K562 (cell line): ENCODE measurements around the gene ZNF17. TPM values are rescaled to one million over a fixed set of nuclear protein-coding genes. Genes with fewer than 3 reads are reported as not detected.

ENCODE experiments used
- ATAC-seq: fragments of 200-7000 bp; cut with Tn5 transposase; 3 replicates; pipeline ENCODE4 v1.9.1; 2020; ENCODE audit warnings: moderate library complexity
- BruUV-seq: library from RNA; stranded (reverse); fragments of 400-500 nt; replicated peaks from 2 replicates; lab custom pipeline; 2021; lab: Mats Ljungman, UMichigan
- CTCF ChIA-PET: fragments of 300-600 bp; formaldehyde crosslinking; extraction: SDS; loops from one replicate; lab custom pipeline; 2021; ENCODE audit warnings: low intra/inter-chr PET ratio; lab: Yijun Ruan, JAX
- POLR2A ChIA-PET: fragments of 300-600, 350-650 bp; sonication (Branson Sonifier 250); formaldehyde crosslinking; extraction: SDS; loops from one replicate; lab custom pipeline; 2021; ENCODE audit warnings: antibody characterized with exemption, inconsistent platforms; lab: Yijun Ruan, JAX
- DNase-seq, 4 experiments: peaks; one replicate each; pipeline versions ENCODE4 v3.0.0 to v3.0.0-alpha.2; 2011 to 2018; ENCODE audit warnings: low spot score in 3 of 4, mixed read lengths in 3 of 4; ENCODE audit errors: extremely low read depth in 1 of 4
- FAIRE-seq: peaks from 2 replicates; lab custom pipeline; 2011; peaks lifted over from hg19 to GRCh38; lab: Jason Lieb, UNC
- H2AFZ ChIP-seq: 2 replicates; pipeline ENCODE4 v1.6.0; 2011; ENCODE audit warnings: low read depth, low read length, control low read depth, inconsistent platforms
- H3K27ac ChIP-seq: fragments of 200-600 bp; 3 replicates; pipeline ENCODE4 v1.8.0; 2011; ENCODE audit warnings: low read depth, mild to moderate bottlenecking, control low read depth, inconsistent platforms, low read length, moderate library complexity, mixed read lengths; ENCODE audit errors: extremely low read depth
- H3K27me3 ChIP-seq, 2 experiments: fragments of 300-600 bp in 1 of 2; 2 replicates in 1 of 2; 3 replicates in 1 of 2; pipeline versions ENCODE4 v1.6.0 to v1.8.0; 2011; ENCODE audit warnings: inconsistent platforms in 2 of 2, low read length in 2 of 2, mild to moderate bottlenecking in 1 of 2, mixed read lengths in 1 of 2, moderate library complexity in 1 of 2; ENCODE audit not compliant: control insufficient read depth in 2 of 2, insufficient read depth in 2 of 2
- H3K36me3 ChIP-seq: fragments of 300-600 bp; 3 replicates; pipeline ENCODE4 v1.8.0; 2011; ENCODE audit warnings: mild to moderate bottlenecking, low read length, inconsistent platforms; ENCODE audit not compliant: control insufficient read depth, insufficient read depth
- H3K4me1 ChIP-seq, 2 experiments: fragments of 200-600 bp in 1 of 2; replicated peaks in 1 of 2; 2 replicates in 1 of 2; 3 replicates in 1 of 2; pipeline versions ENCODE4 v1.5.1 to v1.8.0; 2011; ENCODE audit warnings: inconsistent platforms in 2 of 2, low read length in 2 of 2, mild to moderate bottlenecking in 1 of 2, mixed read lengths in 1 of 2, moderate library complexity in 1 of 2; ENCODE audit not compliant: control insufficient read depth in 2 of 2, insufficient read depth in 2 of 2
- H3K4me2 ChIP-seq: 2 replicates; pipeline ENCODE4 v1.6.1; 2011; ENCODE audit warnings: low read length, control low read depth, inconsistent platforms, mixed read lengths; ENCODE audit not compliant: insufficient read depth
- H3K4me3 ChIP-seq: fragments of 200-600 bp; sonication (generic), shearing (Covaris generic); 2 replicates; pipeline ENCODE4 v1.5.1; 2016; ENCODE audit warnings: control low read depth, inconsistent platforms
- H3K79me2 ChIP-seq: fragments of 200-600 bp; 3 replicates; pipeline ENCODE4 v1.8.0; 2011; ENCODE audit warnings: low read length, inconsistent platforms; ENCODE audit not compliant: control insufficient read depth, insufficient read depth
- H3K9ac ChIP-seq, 2 experiments: 2 replicates each; pipeline versions ENCODE4 v1.6.0 to v1.6.1; 2011; ENCODE audit warnings: low read depth in 2 of 2, low read length in 2 of 2, control low read depth in 1 of 2, inconsistent platforms in 1 of 2, mild to moderate bottlenecking in 1 of 2, mixed read lengths in 1 of 2; ENCODE audit not compliant: insufficient read depth in 1 of 2
- H3K9me1 ChIP-seq: one replicate; pipeline ENCODE4 v1.6.0; 2011; ENCODE audit warnings: inconsistent platforms, mild to moderate bottlenecking, low read length, moderate library complexity; ENCODE audit not compliant: control insufficient read depth, insufficient read depth
- H3K9me3 ChIP-seq: replicated peaks from 2 replicates; pipeline ENCODE4 v1.5.1; 2011; ENCODE audit warnings: low read depth, low read length, inconsistent platforms; ENCODE audit not compliant: control insufficient read depth, insufficient read depth
- H4K20me1 ChIP-seq: replicated peaks from 2 replicates; pipeline ENCODE4 v1.6.1; 2011; ENCODE audit warnings: low read length, inconsistent platforms, mixed read lengths; ENCODE audit not compliant: control insufficient read depth, insufficient read depth
- AFF4 ChIP-seq: sonication (generic); formaldehyde crosslinking; IDR thresholded peaks from 2 replicates; pipeline ENCODE4 v1.8.0; 2023; ENCODE audit warnings: mild to moderate bottlenecking, missing genetic modification reagents
- BRF2 ChIP-seq: IDR thresholded peaks from 3 replicates; pipeline ENCODE4 v1.6.1; 2011; ENCODE audit warnings: borderline replicate concordance, mild to moderate bottlenecking; ENCODE audit not compliant: insufficient read length, insufficient read depth
- HNRNPLL ChIP-seq: fragments of 200-400 bp; formaldehyde crosslinking; IDR thresholded peaks from 2 replicates; pipeline ENCODE4 v1.6.1; 2017; ENCODE audit warnings: low read length, low read depth, mild to moderate bottlenecking; ENCODE audit not compliant: poor library complexity, severe bottlenecking
- REST ChIP-seq, 2 experiments: fragments of 450-650 bp; formaldehyde crosslinking in 1 of 2; IDR thresholded peaks; 2 replicates each; pipeline versions ENCODE4 v1.4.0 to v1.6.1; 2014 to 2020; ENCODE audit warnings: mild to moderate bottlenecking in 2 of 2, borderline replicate concordance in 1 of 2, low read depth in 1 of 2
- SMC3 ChIP-seq: conservative IDR thresholded peaks from 2 replicates; pipeline ENCODE4 v1.6.1; 2011; ENCODE audit warnings: low read depth, low read length, improper control_type of control experiment; ENCODE audit not compliant: insufficient read depth
- ZNF347 ChIP-seq: fragments of 450-650 bp; formaldehyde crosslinking; IDR thresholded peaks from 2 replicates; pipeline ENCODE4 v1.4.0; 2020; ENCODE audit warnings: low read depth, mild to moderate bottlenecking, moderate library complexity
- ZNF707 ChIP-seq: fragments of 250-450 bp; sonication (Bioruptor Pico); conservative IDR thresholded peaks from 2 replicates; pipeline ENCODE4 v1.8.0; 2022; ENCODE audit warnings: inconsistent platforms, mild to moderate bottlenecking, moderate library complexity
- WGBS: fragments of 100-300 bp; shearing (Covaris generic); methylation state at CpG from one replicate; pipeline ENCODE4 v1.1.6; 2016; ENCODE audit warnings: low coverage, mixed read lengths; ENCODE audit not compliant: insufficient coverage; ENCODE audit errors: missing lambda C conversion rate; 5-methylcytosine and 5-hydroxymethylcytosine counted together
- in situ Hi-C: fragments of 300-500 bp; cut with MboI; formaldehyde crosslinking; loops from 4 replicates; pipeline ENCODE4 v1.15.0; 2018; ENCODE audit warnings: inconsistent platforms, mixed read lengths
- intact Hi-C: fragments of 100-400 bp; cut with micrococcal nuclease; formaldehyde crosslinking; loops from 2 replicates; pipeline ENCODE4 v1.14.2; 2022
- polyA plus RNA-seq, 8 experiments: library from polyadenylated mRNA; depleted of rRNA in 4 of 8; stranded (reverse) in 5 of 8; unstranded in 3 of 8; fragments of >200 nt; fragmentation: Nextera tagmentation in 2 of 8; fragmentation: Illumina TruSeq in 1 of 8; extraction: Ambion mirVana in 2 of 8; extraction: Trizol in 1 of 8; gene quantifications; 2 replicates each; pipeline versions ENCODE4 v1.2.1 to v1.2.3, GENCODE V29; 2011 to 2014; ENCODE audit warnings: inconsistent platforms in 1 of 8, missing spikeins in 1 of 8
- total RNA-seq, 7 experiments: library from RNA; depleted of rRNA in 6 of 7; stranded (reverse); fragments of >200 nt in 6 of 7; fragmentation: Illumina TruSeq in 2 of 7; extraction: Trizol in 2 of 7; gene quantifications; 2 replicates each; pipeline versions ENCODE4 v1.2.1 to v1.2.3, GENCODE V29; 2011 to 2021; ENCODE audit warnings: low replicate concordance in 1 of 7

ZNF17 gene
- total and polyA plus RNA-seq, 9 of the 15 experiments (the other 6 are each of a cell fraction or from before 2014, with no cell fraction given) = 5.3 to 8.6 (median 6.5) TPM

- no peak overlapping the region for H3K27ac ChIP-seq
- BruUV-seq = no TSS peak
- WGBS = 3% methylated on average over 8 of the region's 8 CpGs
- in situ Hi-C loops = no loop called here
- ChIA-PET CTCF (interaction anchor here (0.7 kb wide), 1 partner anchor 600 kb away, joined by 3 read pairs; no protein-coding TSS in a partner anchor), POLR2A (interaction anchor here (0.6 kb wide), 1 partner anchor 416 kb away, joined by 4 read pairs; no protein-coding TSS in a partner anchor)
- H3K9me1 ChIP-seq = no peaks in the 10 kb centered on the region
- peaks cover 6% of the 10 kb centered on the region for H3K79me2 ChIP-seq
- H3K27me3 ChIP-seq = no peaks in the 10 kb centered on the region
- DNase-seq = peak; percentile 64 to 72 (median 66)
- H3K4me2 ChIP-seq = no peak overlapping the region
- peak; percentile 46 for FAIRE-seq
- H3K36me3 ChIP-seq = no peaks in the 10 kb centered on the region
- intact Hi-C loops = no loop called here
- no peak overlapping the region for H3K4me3 ChIP-seq
- H2AFZ ChIP-seq = no peak overlapping the region
- H3K4me1 ChIP-seq = peaks cover 0 to 5% of the 10 kb centered on the region in 2 experiments; a peak in 1 of 5 replicates
- no peaks in the 10 kb centered on the region for H3K9me3 ChIP-seq
- peak; percentile 71 for ATAC-seq
- no peaks in the 10 kb centered on the region for H4K20me1 ChIP-seq
- no peak overlapping the region for H3K9ac ChIP-seq
- TF ChIP-seq AFF4 (CRISPR knock-in tag) (no peak), BRF2 (no peak), REST (IDR thresholded peaks at IDR 0.05; ENCODE audit: borderline replicate concordance) (peak; percentile 53), REST (CRISPR knock-in tag; IDR thresholded peaks at IDR 0.05; ENCODE audit: low read depth) (no peak), HNRNPLL (no peak), ZNF707 (CRISPR knock-in tag) (no peak), SMC3 (peak; percentile 67), ZNF347 (CRISPR knock-in tag) (no peak)
Observed at GRCh38 chr19:57406516-57407123, 4.3 kb upstream of the ZNF17 start.
